Activated CD8-positive, alpha-beta memory T cell treated with anti-CD3 and anti-CD28 coated beads, Interleukin-2, amount 10 ng/mL, durations not matched to agents 7 days and 5 days (primary cell): ENCODE measurements around the gene ACTR3C. TPM values are rescaled to one million over a fixed set of nuclear protein-coding genes. Genes with fewer than 3 reads are reported as not detected.
"Not testable (repeated sequence)": the region's sequence is repeated elsewhere in the genome, so short reads cannot be mapped to it uniquely, and the experiment has no call there.

ENCODE experiments used
- ATAC-seq: fragments of 150-1000 bp; cut with Tn5 transposase; one replicate; pipeline ENCODE4 v1.10.0; 2021; ENCODE audit warnings: moderate library complexity
- CTCF ChIA-PET: fragments of 350-600 bp; sonication (Branson Sonifier 250); formaldehyde crosslinking; loops from one replicate; lab custom pipeline; 2021; ENCODE audit warnings: antibody characterized with exemption; lab: Charles Lee
- DNase-seq: peaks from one replicate; pipeline ENCODE4 v3.0.0-alpha.2; 2020
- H3K27ac Mint-ChIP-seq: one replicate; pipeline ENCODE4 v1.8.0; 2021; ENCODE audit warnings: mild to moderate bottlenecking, mixed read lengths
- H3K27me3 Mint-ChIP-seq: one replicate; pipeline ENCODE4 v1.8.0; 2021; ENCODE audit warnings: mixed read lengths
- H3K36me3 Mint-ChIP-seq: one replicate; pipeline ENCODE4 v1.8.0; 2021; ENCODE audit warnings: mild to moderate bottlenecking, mixed read lengths
- H3K4me1 Mint-ChIP-seq: one replicate; pipeline ENCODE4 v1.8.0; 2021; ENCODE audit warnings: mixed read lengths
- H3K4me3 Mint-ChIP-seq: one replicate; pipeline ENCODE4 v1.8.0; 2021; ENCODE audit warnings: mild to moderate bottlenecking, moderate library complexity, mixed read lengths
- H3K9me3 Mint-ChIP-seq: one replicate; pipeline ENCODE4 v1.8.0; 2022; ENCODE audit warnings: low read depth, mixed read lengths
- total RNA-seq, 2 experiments: library from RNA; stranded (reverse); gene quantifications; one replicate each; pipeline ENCODE4 v1.2.3, GENCODE V29; 2021

The ACTR3C gene
- total RNA-seq, 2 experiments from 2014 or later: 4.0 to 4.8 TPM

- H3K4me3 Mint-ChIP-seq: no peak overlapping the region
- CTCF ChIA-PET: interaction anchor here (0.6 to 1.9 kb wide), 3 partner anchors 31 to 919 kb away, joined by 3 to 4 read pairs (median 3); no protein-coding TSS in a partner anchor
- no peaks in the 10 kb centered on the region for H3K27me3 Mint-ChIP-seq
- H3K9me3 Mint-ChIP-seq: no peaks in the 10 kb centered on the region
- H3K4me1 Mint-ChIP-seq: peaks cover 30% of the 10 kb centered on the region
- peaks cover 24% of the 10 kb centered on the region for H3K36me3 Mint-ChIP-seq
- DNase-seq: no peak
- H3K27ac Mint-ChIP-seq: no peak overlapping the region
- no peak for ATAC-seq
Measured at GRCh38 chr7:150326657-150327268, 3.4 kb upstream of the ACTR3C start.

- no peak for ATAC-seq
Measured at GRCh38 chr7:150325901-150326300, 2.6 kb upstream of the ACTR3C start.

GRCh38 chr7:150325110-150325611 lies 1.8 kb upstream of the ACTR3C start:
- CTCF ChIA-PET: interaction anchor here (1.2 to 1.9 kb wide), 2 partner anchors 30 to 33 kb away, joined by 3 to 4 read pairs; no protein-coding TSS in a partner anchor
- H3K9me3 Mint-ChIP-seq: no peaks in the 10 kb centered on the region
- peak overlapping the region; percentile 80 for H3K4me3 Mint-ChIP-seq
- H3K36me3 Mint-ChIP-seq: peaks cover 22% of the 10 kb centered on the region
- ATAC-seq (no peak), DNase-seq (no peak)
- H3K27me3 Mint-ChIP-seq: no peaks in the 10 kb centered on the region
- H3K4me1 Mint-ChIP-seq: peaks cover 41% of the 10 kb centered on the region
- H3K27ac Mint-ChIP-seq: peak overlapping the region; percentile 97

More at GRCh38 chr7:150325901-150326300, 2.6 kb upstream of the ACTR3C start:
- no peaks in the 10 kb centered on the region for H3K27me3 Mint-ChIP-seq
- peaks cover 22% of the 10 kb centered on the region for H3K36me3 Mint-ChIP-seq
- peak overlapping the region; percentile 28 for H3K27ac Mint-ChIP-seq
- no peak for DNase-seq
- H3K4me3 Mint-ChIP-seq: no peak overlapping the region
- H3K4me1 Mint-ChIP-seq: peaks cover 36% of the 10 kb centered on the region
- CTCF ChIA-PET: interaction anchor here (0.6 to 1.9 kb wide), 5 partner anchors 24 to 920 kb away, joined by 3 to 4 read pairs (median 3); no protein-coding TSS in a partner anchor
- no peaks in the 10 kb centered on the region for H3K9me3 Mint-ChIP-seq

- Mint-ChIP-seq H3K4me3 (peak overlapping the region; percentile 80), H3K9me3 (no peaks in the 10 kb centered on the region), H3K4me1 (peaks cover 46% of the 10 kb centered on the region), H3K27ac (peak overlapping the region; percentile 97), H3K27me3 (no peaks in the 10 kb centered on the region), H3K36me3 (peaks cover 22% of the 10 kb centered on the region)
- no peak for DNase-seq
- no peak for ATAC-seq
- CTCF ChIA-PET: interaction anchor here (1.0 to 1.3 kb wide), 3 partner anchors 32 to 80 kb away, joined by 3 to 5 read pairs (median 3); no protein-coding TSS in a partner anchor
Measured at GRCh38 chr7:150324373-150324961, 1.1 kb upstream of the ACTR3C start.

DNA sequence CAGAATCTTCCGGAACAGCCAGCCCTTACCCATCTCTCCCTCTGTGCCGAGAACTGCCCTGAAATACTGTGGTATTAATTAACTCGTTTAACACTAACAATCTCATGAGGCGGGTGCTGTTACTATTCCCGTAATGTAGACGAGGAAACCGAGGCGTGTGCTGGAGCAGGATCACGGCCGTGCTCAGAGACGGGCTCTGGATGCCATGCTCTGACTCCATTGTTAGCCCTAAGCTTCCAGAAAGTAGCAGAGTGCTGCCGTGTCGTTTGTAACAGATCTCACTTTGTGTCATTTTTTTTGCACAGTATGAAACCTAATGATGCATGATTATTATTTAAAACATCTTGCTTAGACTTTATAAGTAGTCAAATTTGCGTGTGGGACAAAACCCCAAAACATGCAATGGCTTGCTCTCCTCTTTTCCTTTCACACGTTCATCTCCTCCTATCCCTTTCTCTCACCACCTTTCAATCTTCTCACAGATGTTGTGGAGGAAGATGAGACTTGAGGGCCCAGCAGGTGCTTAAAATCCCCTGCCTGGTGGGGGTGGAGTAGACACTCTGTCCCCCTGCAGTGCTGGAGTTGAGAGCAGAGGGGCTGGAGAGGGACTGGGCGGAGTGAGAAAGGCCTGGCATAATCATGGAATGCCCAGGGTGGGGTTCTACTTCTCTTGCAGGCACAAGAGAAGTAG lies 482 bp upstream of the ACTR3C start:
- Mint-ChIP-seq H3K27ac (peak overlapping the region; percentile 97), H3K27me3 (no peaks in the 10 kb centered on the region), H3K4me1 (peaks cover 47% of the 10 kb centered on the region), H3K4me3 (peak overlapping the region; percentile 80), H3K9me3 (no peaks in the 10 kb centered on the region), H3K36me3 (peaks cover 20% of the 10 kb centered on the region)
- ATAC-seq (peak; percentile 29), DNase-seq (no peak)
- CTCF ChIA-PET: interaction anchor here (0.5 to 1.3 kb wide), 6 partner anchors 9 to 81 kb away, joined by 3 to 6 read pairs (median 4); no protein-coding TSS in a partner anchor

- H3K4me1 Mint-ChIP-seq: peaks cover 48% of the 10 kb centered on the region
Measured at GRCh38 chr7:150322114-150322832, 1.1 kb downstream of the ACTR3C start.

GRCh38 chr7:150321788-150322113 lies 1.6 kb downstream of the ACTR3C start:
- DNase-seq: no peak
- Mint-ChIP-seq H3K9me3 (no peaks in the 10 kb centered on the region), H3K4me3 (peak overlapping the region; percentile 80), H3K27ac (peak overlapping the region; percentile 100), H3K4me1 (peaks cover 45% of the 10 kb centered on the region), H3K27me3 (no peaks in the 10 kb centered on the region), H3K36me3 (peaks cover 14% of the 10 kb centered on the region)
- ATAC-seq: no peak
- CTCF ChIA-PET: interaction anchor here (1.3 to 2.7 kb wide), 3 partner anchors 9 to 84 kb away, joined by 3 to 10 read pairs (median 3); a partner anchor contains a TSS

More at GRCh38 chr7:150322114-150322832, 1.1 kb downstream of the ACTR3C start:
- Mint-ChIP-seq H3K27ac (peak overlapping the region; percentile 100), H3K9me3 (no peaks in the 10 kb centered on the region), H3K36me3 (peaks cover 18% of the 10 kb centered on the region), H3K27me3 (no peaks in the 10 kb centered on the region), H3K4me3 (peak overlapping the region; percentile 80)
- ATAC-seq (peak; percentile 65), DNase-seq (peak; percentile 90)
- CTCF ChIA-PET: interaction anchor here (1.3 to 2.7 kb wide), 3 partner anchors 10 to 84 kb away, joined by 3 to 10 read pairs (median 3); a partner anchor contains a TSS

DNA sequence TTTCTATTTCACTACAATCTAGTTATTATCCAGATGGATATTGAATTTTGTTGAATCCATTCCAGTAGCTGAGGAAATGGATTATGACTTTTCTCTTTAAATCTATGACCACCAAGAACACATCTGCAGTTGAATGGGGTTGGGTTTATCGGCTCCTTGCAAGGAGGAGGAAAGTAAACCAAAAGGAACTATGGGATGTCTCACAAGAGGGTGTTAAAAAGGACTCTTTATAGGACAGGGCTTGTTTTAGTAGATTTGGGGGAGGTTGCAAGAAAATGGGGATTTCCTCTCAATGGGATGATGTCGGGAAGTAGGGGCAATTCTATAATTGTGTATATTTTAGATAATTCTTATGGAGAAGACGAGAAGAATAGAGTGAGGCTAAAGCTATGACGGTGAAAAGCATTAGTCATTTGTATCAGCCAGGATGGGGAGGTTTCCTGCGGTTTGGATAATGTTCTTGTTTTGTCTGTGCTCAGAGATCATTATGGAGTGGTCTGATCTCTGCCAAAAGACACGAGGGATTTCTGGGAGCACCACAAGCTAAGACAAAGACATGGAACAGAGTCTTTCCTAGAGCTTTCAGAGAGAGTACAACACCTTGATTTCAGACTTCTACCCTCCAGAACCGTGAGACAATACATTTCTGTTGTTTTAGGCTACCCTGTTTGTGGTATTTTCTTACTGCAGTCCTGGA lies 5.4 kb downstream of the ACTR3C start:
- CTCF ChIA-PET: no interaction called here
- Mint-ChIP-seq H3K9me3 (no peaks in the 10 kb centered on the region), H3K27me3 (no peaks in the 10 kb centered on the region), H3K4me3 (no peak overlapping the region), H3K27ac (no peak overlapping the region), H3K36me3 (peaks cover 2% of the 10 kb centered on the region), H3K4me1 (peaks cover 26% of the 10 kb centered on the region)
- DNase-seq: no peak
- no peak for ATAC-seq

DNA sequence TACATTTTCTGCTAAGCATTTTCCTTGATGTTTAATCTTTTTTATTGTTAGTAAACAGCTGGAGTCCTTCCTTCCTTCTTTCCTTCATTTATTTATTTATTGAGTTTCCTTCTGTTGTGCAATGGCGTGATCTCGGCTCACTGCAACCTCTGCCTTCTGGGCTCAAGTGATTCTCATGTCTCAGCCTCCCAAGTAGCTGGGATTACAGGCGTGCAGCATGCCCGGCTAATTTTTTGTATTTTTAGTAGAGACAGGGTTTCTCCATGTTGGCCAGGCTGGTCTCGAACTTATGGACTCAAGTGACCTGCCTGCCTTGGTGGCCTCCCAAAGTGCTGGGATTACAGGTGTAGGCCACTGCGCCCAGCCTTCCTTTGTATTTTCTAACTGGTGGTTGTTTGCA lies 6.4 kb downstream of the ACTR3C start:
- not testable (repeated sequence) for H3K9me3 Mint-ChIP-seq, DNase-seq, H3K4me3 Mint-ChIP-seq, H3K27ac Mint-ChIP-seq, ATAC-seq, H3K36me3 Mint-ChIP-seq, H3K27me3 Mint-ChIP-seq
- CTCF ChIA-PET: interaction anchor here (0.6 kb wide), 1 partner anchor 27 kb away, joined by 3 read pairs; no protein-coding TSS in a partner anchor
- H3K4me1 Mint-ChIP-seq: peaks cover 20% of the 10 kb centered on the region

- Mint-ChIP-seq H3K4me3 (no peak overlapping the region), H3K36me3 (peaks cover 2% of the 10 kb centered on the region), H3K9me3 (no peaks in the 10 kb centered on the region), H3K4me1 (peaks cover 2% of the 10 kb centered on the region), H3K27me3 (no peaks in the 10 kb centered on the region), H3K27ac (no peak overlapping the region)
- ATAC-seq (no peak), DNase-seq (no peak)
- CTCF ChIA-PET: interaction anchor here (1.0 to 1.5 kb wide), 2 partner anchors 8 to 90 kb away, joined by 3 to 6 read pairs; partner anchors contain the start of genes ACTR3C and LRRC61
Measured at GRCh38 chr7:150314639-150315239, 8.6 kb downstream of the ACTR3C start.

- H3K36me3 Mint-ChIP-seq: peaks cover 2% of the 10 kb centered on the region
- no peaks in the 10 kb centered on the region for H3K27me3 Mint-ChIP-seq
Measured at GRCh38 chr7:150313870-150314269, 9.5 kb downstream of the ACTR3C start.

GRCh38 chr7:150313367-150313809 lies 10.0 kb downstream of the ACTR3C start:
- H3K27me3 Mint-ChIP-seq: no peaks in the 10 kb centered on the region
- no peaks in the 10 kb centered on the region for H3K4me1 Mint-ChIP-seq
- no peaks in the 10 kb centered on the region for H3K9me3 Mint-ChIP-seq
- DNase-seq (no peak), ATAC-seq (no peak)
- no peak overlapping the region for H3K4me3 Mint-ChIP-seq
- CTCF ChIA-PET: no interaction called here
- H3K27ac Mint-ChIP-seq: no peak overlapping the region
- H3K36me3 Mint-ChIP-seq: peaks cover 2% of the 10 kb centered on the region

More at GRCh38 chr7:150313870-150314269, 9.5 kb downstream of the ACTR3C start:
- no peak for DNase-seq
- Mint-ChIP-seq H3K27ac (no peak overlapping the region), H3K4me1 (peaks cover 1% of the 10 kb centered on the region), H3K4me3 (no peak overlapping the region), H3K9me3 (no peaks in the 10 kb centered on the region)
- CTCF ChIA-PET: interaction anchor here (1.0 to 1.5 kb wide), 2 partner anchors 9 to 91 kb away, joined by 3 to 6 read pairs; partner anchors contain the start of genes ACTR3C and LRRC61
- peak; percentile 23 for ATAC-seq
